GM12891 (cell line): ENCODE measurements around the gene LITAFD.
"Not testable (repeated sequence)": the region's sequence is repeated elsewhere in the genome, so short reads cannot be mapped to it uniquely, and the experiment has no call there.

Experiments used
- POLR2A ChIP-seq: IDR thresholded peaks from 2 replicates; pipeline ENCODE4 v1.6.1; 2011; ENCODE audit warnings: low read depth, low read length, control low read depth
- POLR2AphosphoS5 ChIP-seq: IDR thresholded peaks from 2 replicates; pipeline ENCODE4 v1.6.1; 2011; ENCODE audit warnings: low read depth, low read length, control low read depth
- TAF1 ChIP-seq: IDR thresholded peaks from 2 replicates; pipeline ENCODE4 v1.6.1; 2011; ENCODE audit warnings: low read depth, low read length, control low read depth

DNA sequence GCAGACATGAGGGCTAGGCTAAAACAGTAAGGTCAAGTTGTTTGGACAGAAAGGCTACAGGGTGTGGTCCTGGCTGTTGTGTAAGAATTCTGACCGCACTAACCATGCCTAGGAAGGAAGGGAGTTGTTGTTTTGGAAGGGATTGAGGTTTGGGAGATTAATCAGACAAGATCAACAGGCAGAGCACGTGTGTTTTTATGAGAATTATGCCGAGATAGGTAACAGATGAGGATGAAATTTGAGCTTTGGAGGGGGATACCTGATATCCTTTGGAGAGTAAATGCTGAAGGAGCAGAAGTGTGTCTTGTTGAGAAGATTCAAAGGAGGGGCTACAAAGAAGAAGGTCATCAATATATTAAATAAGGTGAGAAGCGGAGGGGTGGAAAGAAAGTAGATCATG is 40.1 kb upstream of the LITAFD start:
- not testable (repeated sequence) for TF ChIP-seq POLR2A, POLR2AphosphoS5, TAF1
